Middle frontal gyrus (tissue), 1 donor: Measurements from ENCODE around the gene NFATC2.

Experiments used
- DNase-seq: peaks from one replicate; pipeline ENCODE4 v3.0.0-alpha.2; 2015; ENCODE audit warnings: low spot score; ENCODE audit errors: extremely low spot score

NFATC2 gene

DNA sequence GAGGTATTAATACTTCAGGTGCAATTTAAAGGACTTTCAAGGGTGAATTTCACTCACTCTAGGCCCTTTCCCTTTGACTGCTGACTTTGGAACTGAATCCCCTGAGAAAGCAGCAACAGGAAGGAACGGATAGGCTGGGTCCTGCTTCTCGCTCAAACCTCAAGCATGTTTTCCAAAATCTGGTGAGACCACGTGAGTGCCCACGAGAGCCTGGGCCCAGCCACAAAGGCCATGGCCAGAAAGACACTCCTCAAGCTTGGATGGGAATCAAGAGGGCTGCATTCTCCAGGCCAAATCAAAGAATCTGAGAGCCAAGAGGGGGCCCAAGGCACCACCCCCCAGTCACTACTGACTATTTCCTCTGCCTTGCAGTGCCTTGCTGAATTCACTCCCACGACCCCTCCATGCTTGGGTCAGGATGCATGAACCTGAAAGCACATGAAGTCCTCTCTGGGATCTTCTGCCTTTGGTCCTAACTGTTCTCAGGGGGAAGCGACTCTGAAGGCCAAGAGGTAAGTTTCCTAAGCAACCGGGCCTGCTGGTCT, 146.1 kb downstream of the NFATC2 start:
- no peak for DNase-seq

- no peak for DNase-seq
Measured at GRCh38 chr20:51394706-51395105, 147.8 kb downstream of the NFATC2 start.

GRCh38 chr20:51393571-51393970, 148.9 kb downstream of the NFATC2 start:
- no peak for DNase-seq

DNA sequence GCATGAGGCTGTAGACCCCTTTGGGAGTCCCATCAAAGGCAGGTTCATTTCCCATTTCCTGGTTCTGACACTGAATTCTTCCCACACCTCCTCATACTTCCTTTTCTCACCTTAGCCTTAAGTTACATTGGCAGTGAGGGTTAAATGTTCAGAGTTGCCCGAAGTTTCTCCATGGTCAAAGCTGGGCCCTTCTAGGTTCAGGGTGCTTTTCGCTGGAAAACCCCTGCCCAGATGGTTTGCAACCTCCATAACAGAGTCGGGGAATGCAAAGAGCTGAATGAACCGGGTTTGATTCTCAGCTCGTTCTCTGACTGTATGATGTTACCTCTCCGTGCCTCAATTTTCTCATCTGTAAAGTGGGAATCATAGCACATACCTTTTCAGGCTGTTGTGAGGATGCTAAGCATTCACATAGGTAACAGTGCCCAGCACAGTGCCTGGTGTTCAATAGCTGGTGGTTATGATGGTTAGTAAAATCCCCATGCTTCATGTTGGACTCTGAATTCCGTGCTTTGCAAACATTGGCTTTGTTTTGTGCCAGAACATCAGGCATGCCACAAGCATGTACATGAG, 149.8 kb downstream of the NFATC2 start:
- no peak for DNase-seq

DNA sequence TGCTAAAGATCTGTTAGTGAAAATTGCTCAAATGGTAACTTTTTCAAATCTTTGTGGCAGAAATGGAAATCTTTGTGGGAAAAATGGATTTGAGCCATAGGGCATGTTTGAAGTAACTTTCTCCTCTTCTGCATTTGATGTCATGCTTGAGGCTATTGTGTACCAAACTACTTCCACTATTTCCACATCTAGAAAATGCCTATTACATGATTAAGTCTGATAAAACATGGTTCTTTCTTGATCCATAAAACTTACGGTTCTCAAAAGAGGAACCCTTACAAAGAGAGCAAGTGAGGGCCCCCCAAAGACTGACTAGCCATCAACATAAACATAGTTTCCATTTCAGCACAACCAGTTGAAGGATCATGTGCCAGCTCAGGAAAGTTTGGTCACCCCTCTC, 150.6 kb downstream of the NFATC2 start:
- no peak for DNase-seq

DNA sequence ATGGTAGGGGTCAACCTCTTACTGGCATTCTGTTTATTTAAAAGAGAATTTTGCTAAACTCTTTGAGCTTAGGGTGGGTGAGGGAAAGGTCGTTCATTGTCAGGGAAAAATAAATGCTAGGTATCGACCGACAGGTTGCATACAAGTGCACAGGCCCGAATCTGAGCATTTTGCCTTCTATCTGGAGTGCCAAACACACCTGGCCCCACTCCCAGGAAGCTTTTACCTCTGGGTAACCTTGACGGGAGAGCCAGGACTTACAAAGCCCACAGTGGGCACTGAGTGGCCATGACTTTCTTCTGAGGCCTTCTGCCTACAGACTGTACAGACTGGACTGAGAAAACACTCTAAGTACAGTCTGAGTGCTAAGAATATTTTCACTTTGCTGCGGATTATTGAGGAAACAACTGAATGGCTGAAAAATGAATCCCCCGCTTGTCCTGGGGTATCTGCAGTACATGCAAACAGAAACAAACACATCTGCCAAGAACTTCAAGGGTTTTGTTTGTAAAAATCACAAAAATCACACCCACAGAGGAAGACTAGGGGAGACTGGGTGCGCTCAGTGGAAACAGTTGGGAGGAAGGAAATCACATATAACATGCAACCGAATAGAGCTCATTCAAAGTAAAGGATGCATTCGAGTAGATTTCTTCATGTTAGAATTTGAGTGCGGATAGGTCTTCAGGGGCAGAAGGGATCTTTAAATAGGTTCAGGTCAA, 152.8 kb downstream of the NFATC2 start:
- no peak for DNase-seq

GRCh38 chr20:51388756-51389542, 153.6 kb downstream of the NFATC2 start:
- DNase-seq: no peak

- DNase-seq: no peak
Measured at GRCh38 chr20:51388227-51388626, 154.3 kb downstream of the NFATC2 start.

- DNase-seq: no peak
Measured at GRCh38 chr20:51387125-51387875, 155.2 kb downstream of the NFATC2 start.

- no peak for DNase-seq
Measured at GRCh38 chr20:51386586-51386985, 155.9 kb downstream of the NFATC2 start.

- no peak for DNase-seq
Measured at GRCh38 chr20:51385646-51386530, 156.6 kb downstream of the NFATC2 start.

GRCh38 chr20:51384875-51385274, 157.6 kb downstream of the NFATC2 start:
- no peak for DNase-seq

- no peak for DNase-seq
Measured at GRCh38 chr20:51383891-51384510, 158.5 kb downstream of the NFATC2 start.

GRCh38 chr20:51382986-51383821, 159.3 kb downstream of the NFATC2 start:
- no peak for DNase-seq

GRCh38 chr20:51382111-51382985, 160.2 kb downstream of the NFATC2 start:
- DNase-seq: no peak

- DNase-seq: no peak
Measured at GRCh38 chr20:51381557-51381956, 161.0 kb downstream of the NFATC2 start.

DNA sequence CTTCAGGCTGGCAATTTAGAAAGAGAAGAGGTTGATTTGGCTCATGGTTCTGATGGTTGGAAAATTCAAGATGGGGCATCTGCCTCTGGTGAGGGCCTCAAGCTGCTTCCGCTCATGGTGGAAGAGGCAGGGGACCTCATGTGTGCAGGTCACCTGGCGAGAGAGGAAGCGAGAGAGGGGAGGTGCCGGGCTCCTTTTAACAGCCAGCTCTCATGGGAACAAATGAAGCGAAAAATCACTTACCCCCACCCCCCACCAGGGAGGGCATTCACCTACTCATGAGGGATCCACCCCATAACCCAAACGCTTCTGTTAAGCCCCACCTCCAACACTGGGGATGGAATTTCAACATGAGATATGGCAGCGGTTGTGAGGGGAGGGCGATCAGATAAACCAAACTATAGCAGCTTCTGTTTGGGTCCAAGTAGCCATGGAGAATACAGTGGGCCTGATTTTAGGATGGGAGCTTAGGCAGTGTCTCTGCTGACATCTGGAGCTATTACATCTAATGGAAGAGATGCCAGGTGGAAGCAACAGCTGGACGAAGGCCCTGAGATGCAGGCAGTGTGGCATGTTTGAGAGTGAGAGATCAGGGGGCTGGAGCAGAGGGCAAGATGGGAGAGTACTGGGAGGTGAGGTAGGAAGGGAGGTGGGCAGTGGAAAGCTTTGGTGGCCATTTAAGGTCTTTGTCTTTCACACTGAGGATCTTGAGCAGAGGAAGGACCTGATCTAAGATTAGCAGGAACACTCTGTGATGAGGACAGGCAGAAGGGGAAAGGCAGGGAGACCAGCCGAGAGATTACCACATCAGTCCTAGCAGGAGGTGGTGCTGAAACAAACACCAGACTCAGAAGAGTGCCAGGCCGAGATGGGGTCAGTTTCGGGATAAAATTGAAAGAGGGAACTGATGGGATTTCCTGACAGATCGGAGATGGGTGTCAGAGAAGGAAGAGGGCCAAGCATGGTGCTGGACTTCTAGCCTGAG, 161.8 kb downstream of the NFATC2 start:
- no peak for DNase-seq
